GM19351 (cell line): Measurements from ENCODE around the gene STIP1.

ENCODE experiments used
- ATAC-seq: cut with Tn5 transposase; IDR thresholded peaks from one replicate; pipeline ENCODE4 v1.9.1; 2021; ENCODE audit warnings: mild to moderate bottlenecking, moderate library complexity; ENCODE audit not compliant: unreplicated experiment

STIP1 gene

GRCh38 chr11:64220798-64221197 lies 34.8 kb downstream of the STIP1 start:
- no peak for ATAC-seq

GRCh38 chr11:64222651-64223000 lies 36.7 kb downstream of the STIP1 start:
- no peak for ATAC-seq

GRCh38 chr11:64223001-64223651 lies 37.2 kb downstream of the STIP1 start:
- no peak for ATAC-seq

- ATAC-seq: no peak
Observed at GRCh38 chr11:64224151-64224890, 38.4 kb downstream of the STIP1 start.

GRCh38 chr11:64224891-64225607 lies 39.1 kb downstream of the STIP1 start:
- ATAC-seq: no peak

- ATAC-seq: peak; percentile 53
Observed at GRCh38 chr11:64225608-64226506, 39.9 kb downstream of the STIP1 start, which contains the start of the genes NUDT22 and TRPT1. Gene NUDT22, plus strand, starts transcription at chr11:64226274. Its CDS starts 379 bp downstream, at chr11:64226653. Gene TRPT1, minus strand, starts transcription at chr11:64226186. Its CDS starts 326 bp downstream, at chr11:64225860.

- ATAC-seq: no peak
Observed at GRCh38 chr11:64226507-64227051, 40.6 kb downstream of the STIP1 start.

- ATAC-seq: no peak
Observed at GRCh38 chr11:64227405-64227956, 41.5 kb downstream of the STIP1 start.

GRCh38 chr11:64229090-64229743 lies 43.2 kb downstream of the STIP1 start:
- no peak for ATAC-seq

GRCh38 chr11:64229744-64230170 lies 43.8 kb downstream of the STIP1 start:
- no peak for ATAC-seq

- ATAC-seq: peak; percentile 38
Observed at GRCh38 chr11:64230171-64230984, 44.4 kb downstream of the STIP1 start, which contains the start of gene DNAJC4. Gene DNAJC4, plus strand, starts transcription at chr11:64230548. Its CDS starts 307 bp downstream, at chr11:64230855.

- no peak for ATAC-seq
Observed at GRCh38 chr11:64230985-64231365, 45.0 kb downstream of the STIP1 start.

GRCh38 chr11:64231546-64231945 lies 45.6 kb downstream of the STIP1 start:
- no peak for ATAC-seq

- ATAC-seq: no peak
Observed at GRCh38 chr11:64232182-64232966, 46.4 kb downstream of the STIP1 start.

- no peak for ATAC-seq
Observed at GRCh38 chr11:64232967-64233315, 47.0 kb downstream of the STIP1 start.

GRCh38 chr11:64233913-64234586 lies 48.1 kb downstream of the STIP1 start, which contains the start of gene VEGFB:
Gene VEGFB, plus strand, starts transcription at chr11:64234584. Its CDS starts 250 bp downstream, at chr11:64234834.
- peak; percentile 43 for ATAC-seq
